ENCODE data around the gene VPS16.
"Not testable (repeated sequence)": the region's sequence is repeated elsewhere in the genome, so short reads cannot be mapped to it uniquely, and the experiment has no call there.

Gene VPS16

DNA sequence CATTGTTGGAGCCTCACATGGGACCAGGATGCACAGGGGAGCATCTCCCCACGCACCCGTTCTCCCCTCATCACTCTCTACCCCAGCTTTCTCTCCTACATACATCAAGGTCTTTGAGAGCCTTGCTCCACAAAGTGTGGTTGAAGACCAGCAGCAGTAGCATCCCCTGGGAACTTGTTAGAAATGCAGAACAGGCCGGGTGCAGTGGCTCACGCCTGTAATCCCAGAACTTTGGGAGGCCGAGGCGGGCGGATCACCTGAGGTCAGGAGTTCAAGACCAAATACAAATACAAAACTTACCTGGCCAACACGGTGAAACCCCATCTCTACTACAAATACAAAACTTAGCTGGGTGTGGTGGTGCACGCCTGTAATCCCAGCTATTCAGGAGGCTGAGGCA is 32.6 kb upstream of the VPS16 start:
- not testable (repeated sequence) for DNase-seq

GRCh38 chr20:2809690-2810089 is 30.9 kb upstream of the VPS16 start:
- DNase-seq = no peak

- DNase-seq = no peak
Observed at GRCh38 chr20:2812189-2812588, 28.4 kb upstream of the VPS16 start.

GRCh38 chr20:2814076-2814475 is 26.5 kb upstream of the VPS16 start:
- no peak for DNase-seq

- no peak for DNase-seq
Observed at GRCh38 chr20:2814587-2815051, 25.9 kb upstream of the VPS16 start, which contains the start of gene C20orf141. Gene C20orf141, plus strand, starts transcription at chr20:2814987. Its CDS starts 198 bp downstream, at chr20:2815185.

- DNase-seq = no peak
Observed at GRCh38 chr20:2815242-2815900, 25.2 kb upstream of the VPS16 start.

- no peak for DNase-seq
Observed at GRCh38 chr20:2816030-2816582, 24.4 kb upstream of the VPS16 start, which contains the start of gene TMEM239. Gene TMEM239, plus strand, starts transcription at chr20:2816364. Its CDS starts 191 bp downstream, at chr20:2816555.

- no peak for DNase-seq
Observed at GRCh38 chr20:2816583-2817340, 23.8 kb upstream of the VPS16 start.

- DNase-seq = no peak
Observed at GRCh38 chr20:2817341-2817726, 23.2 kb upstream of the VPS16 start.

DNA sequence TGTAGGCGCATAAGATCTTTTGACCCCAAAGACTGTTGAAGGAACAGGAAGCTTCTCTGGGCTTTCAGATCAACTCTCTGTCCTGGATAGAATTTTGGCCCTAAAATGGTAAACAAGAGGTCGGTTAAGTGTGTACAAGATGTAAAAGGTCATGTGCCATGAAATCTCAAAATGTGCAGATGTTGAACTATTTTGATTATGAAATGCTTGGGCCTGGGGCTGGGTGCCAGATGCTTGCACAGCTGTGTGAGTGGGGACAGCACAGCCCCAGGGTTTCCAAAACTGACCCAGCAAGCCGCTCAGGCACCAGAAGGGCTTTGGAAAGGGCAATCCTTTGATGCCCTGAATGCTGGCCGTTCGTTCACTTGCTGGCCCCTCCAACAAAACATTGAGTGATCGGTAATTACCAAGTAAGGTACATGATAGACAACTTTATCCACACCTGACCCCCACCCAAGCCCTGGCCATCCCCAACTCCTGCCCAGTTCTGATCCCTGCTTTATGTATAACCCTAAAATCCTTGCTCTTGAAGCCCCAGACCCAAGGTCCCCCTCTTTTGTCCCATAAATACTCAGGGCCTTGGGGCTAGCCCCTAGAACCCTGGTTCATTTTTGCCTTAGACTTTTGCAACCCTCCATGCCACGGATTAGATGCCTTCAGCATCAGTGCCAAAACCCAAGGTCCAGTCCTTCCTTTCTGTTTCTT is 22.5 kb upstream of the VPS16 start:
- DNase-seq = no peak

DNA sequence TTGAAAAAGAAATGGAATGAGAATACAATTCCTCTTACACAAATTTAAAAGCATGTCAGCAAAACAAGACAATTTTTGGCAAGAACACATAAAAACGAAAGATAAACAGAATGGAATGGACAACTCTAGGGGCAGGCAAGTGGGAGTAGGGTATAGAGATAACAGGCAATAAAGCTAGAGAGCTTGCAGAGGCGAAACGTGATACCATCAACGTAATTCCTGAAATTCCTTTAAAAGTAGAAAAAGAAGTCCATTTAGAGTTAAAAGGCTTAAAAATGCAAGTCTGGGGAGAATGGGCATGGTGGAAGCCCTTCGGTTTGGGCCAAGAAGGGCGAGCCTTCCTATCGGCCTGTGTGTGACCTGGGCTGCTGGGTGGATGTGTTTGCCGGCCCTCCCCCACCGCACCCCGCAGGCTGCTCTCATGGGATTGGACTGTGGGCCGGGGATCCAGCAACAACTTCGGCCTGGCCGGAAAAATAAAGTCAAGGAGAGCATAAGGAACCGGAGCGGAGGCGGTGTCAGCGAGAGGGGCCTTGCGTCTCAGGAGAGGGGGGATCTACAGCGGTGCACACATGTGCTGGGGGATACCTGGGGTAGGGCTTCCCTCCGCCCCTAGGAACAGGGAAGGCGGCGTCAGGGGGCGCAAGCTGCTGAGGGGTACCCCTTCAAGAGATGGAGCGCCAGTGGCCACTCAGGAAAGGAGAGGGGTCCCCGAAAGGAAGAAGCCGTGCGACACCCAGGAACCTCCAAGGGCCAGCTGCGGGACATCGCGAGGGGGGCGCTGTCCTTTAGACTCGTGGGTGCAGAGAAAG is 20.3 kb upstream of the VPS16 start:
- DNase-seq = no peak

DNA sequence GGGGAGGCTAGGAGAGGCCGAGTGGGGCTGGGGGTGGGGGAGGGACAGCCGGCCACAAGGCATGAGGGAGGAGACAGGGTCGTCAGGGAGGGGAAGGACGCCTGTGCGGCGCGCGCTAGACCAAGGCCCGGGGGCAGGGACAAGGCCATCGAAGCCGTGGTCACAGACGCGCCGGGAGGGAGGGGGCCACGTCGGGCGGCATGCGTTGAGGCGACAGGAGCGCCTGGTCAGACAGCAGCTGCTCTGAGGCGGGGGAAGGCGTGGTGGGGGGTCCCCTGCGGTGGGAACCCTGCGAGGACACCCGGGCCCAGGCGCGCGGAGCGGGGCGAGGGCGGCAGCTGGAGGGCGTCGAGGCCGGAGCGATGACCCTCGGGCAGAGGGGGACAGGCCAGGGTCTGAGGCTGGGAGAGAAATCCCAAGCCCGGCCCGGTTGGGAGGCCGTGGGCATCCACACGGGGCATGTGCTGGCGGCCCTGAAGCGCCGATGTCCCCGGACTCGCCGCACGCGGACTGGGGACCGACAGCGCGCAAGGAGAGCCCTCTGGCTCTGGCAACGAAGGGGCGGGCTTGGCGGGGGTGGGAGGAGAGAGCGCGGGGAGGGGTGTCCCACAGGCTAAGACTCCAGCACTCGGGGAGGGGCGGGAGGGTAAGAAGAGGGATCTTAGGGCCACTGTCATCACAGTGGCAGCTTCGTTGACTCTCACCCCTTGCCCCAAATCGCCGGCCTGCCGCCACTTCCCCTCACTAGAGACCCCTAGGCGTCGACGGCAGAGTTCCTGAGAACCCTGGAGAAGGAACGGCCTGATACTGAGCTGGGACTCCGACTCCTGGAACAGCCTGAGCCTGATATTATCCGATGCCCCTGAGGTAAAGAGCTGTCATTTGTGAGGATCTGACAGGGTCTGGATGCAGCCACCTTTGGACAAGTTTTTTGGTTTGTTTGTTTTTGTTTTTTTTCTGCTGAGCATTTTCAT is 19.4 kb upstream of the VPS16 start:
- DNase-seq = no peak

DNA sequence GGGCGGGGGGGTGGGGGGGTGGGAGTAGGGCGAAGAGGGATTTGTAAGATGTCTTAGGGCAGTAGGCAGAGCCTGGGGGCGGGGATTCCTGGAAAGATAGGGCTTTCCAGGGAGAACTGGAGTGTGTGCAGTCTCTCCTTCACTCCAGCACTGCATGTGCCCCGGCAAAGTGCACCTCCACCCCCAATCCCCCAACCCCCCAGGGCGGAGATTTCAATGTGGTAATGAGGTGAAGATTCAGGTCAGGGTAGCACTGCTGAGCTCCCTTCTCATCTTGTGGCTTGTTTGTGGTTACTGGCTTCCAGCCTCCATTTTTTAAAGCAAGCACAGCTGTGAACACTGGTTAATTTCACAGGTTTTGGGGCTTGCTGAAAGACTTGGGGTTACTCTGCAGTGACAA is 18.5 kb upstream of the VPS16 start:
- no peak for DNase-seq

DNA sequence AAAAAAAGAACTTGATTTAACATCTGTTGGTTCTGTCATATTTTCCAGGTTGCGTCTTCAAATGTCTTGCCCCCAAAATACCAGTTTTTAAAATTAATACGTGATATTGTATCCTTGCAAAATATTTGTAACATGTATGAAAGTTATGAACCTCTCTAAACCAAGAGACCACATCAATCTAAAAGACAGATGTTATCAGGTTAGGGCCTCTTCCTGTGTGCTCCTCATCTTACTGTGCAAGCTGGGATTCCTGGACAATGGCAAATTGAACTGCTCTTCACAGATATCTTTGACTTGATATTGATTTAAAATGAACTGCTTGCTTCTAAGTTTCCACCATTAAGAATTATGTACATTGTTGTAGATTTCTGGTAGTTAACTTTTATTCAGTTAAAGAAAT is 14.8 kb upstream of the VPS16 start:
- no peak for DNase-seq

- DNase-seq = no peak
Observed at GRCh38 chr20:2826655-2827054, 13.9 kb upstream of the VPS16 start.

- DNase-seq = no peak
Observed at GRCh38 chr20:2829376-2829775, 11.2 kb upstream of the VPS16 start.

DNA sequence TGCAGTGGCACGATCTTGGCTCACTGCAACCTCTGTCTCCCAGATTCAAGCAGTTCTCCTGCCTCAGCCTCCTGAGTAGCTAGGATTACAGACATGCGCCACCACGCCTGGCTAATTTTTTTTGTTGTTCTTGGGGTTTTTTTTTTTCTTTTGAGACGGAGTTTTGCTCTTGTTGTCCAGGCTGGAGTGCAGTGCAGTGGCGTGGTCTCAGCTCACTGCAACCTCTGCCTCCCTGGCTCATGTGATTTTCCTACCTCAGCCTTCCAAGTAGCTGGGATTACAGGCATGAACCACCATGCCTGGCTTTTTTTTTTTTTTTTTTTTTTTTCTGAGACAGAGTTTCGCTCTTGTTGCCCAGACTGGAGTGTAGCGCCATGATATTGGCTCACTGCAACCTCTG is 9.3 kb upstream of the VPS16 start:
- DNase-seq = not testable (repeated sequence)

GRCh38 chr20:2833761-2834160 is 6.8 kb upstream of the VPS16 start:
- no peak for DNase-seq

DNA sequence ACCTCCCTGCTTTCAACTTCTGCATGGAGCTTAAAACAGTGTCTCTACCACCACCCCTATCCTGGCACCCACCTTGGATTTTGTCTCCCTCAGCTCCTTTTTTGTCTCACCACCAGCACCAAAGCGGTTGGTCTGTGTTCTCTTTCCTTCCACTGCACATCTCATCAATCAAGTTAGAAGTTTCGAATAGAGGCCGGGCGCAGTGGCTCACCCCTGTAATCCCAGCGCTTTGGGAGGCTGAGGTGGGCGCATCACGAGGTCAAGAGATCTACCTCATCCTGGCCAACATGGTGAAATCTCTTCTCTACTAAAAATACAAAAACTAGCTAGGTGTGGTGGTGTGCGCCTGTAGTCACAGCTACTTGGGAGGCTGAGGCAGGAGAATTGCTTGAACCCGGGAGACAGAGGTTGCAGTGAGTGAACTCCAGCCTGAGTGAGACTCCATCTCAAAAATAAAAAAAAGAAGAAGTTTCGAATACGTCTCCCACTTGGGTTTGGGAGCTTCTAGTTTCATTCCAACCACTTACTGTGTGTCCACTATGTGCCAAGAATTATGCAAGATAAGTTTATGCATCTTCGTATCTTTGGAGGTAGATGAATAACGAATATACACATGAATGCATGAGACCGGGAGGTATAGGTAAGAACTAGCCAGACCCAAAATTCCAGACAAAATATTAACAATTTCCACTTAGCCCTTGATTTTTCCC is 6.0 kb upstream of the VPS16 start:
- no peak for DNase-seq

DNA sequence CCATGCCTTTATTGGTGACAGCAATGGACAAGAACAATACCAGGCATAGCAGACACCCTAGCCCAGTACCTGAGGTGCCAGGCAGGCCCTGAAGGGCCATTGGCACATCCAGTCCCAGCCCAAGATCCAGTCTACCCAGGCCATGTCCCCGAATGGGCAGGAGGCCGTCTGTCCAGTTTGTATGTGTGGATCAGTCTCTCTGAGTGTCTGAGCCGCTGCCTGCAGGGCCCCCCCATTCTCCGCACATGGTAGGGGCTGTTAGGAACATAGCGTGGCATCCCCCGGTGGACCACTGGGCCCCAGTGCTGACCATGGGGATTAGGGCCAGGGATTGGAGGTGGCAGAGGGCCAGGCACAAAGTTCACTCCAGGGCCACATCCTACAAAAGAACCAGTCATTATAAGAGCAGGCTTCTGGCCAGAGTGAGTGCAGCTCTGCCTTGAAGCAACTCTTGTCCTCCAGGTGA is 5.2 kb upstream of the VPS16 start:
- no peak for DNase-seq
